Left ventricle myocardium inferior (tissue), 1 donor: ENCODE results near the gene TNIK. TPM values are rescaled to one million over a fixed set of nuclear protein-coding genes. Genes with fewer than 3 reads are reported as not detected.

Source experiments
- DNase-seq: peaks from one replicate; pipeline ENCODE4 v3.0.0-alpha.2; 2020
- H3K27ac ChIP-seq: fragments of 200-600 bp; replicated peaks from 2 replicates; pipeline ENCODE4 v1.8.0; 2021
- H3K27me3 ChIP-seq: fragments of 200-600 bp; 2 replicates; pipeline ENCODE4 v1.8.0; 2021; ENCODE audit warnings: low read depth
- H3K36me3 ChIP-seq: fragments of 200-600 bp; 2 replicates; pipeline ENCODE4 v1.8.0; 2021
- H3K4me1 ChIP-seq: fragments of 200-600 bp; 2 replicates; pipeline ENCODE4 v1.8.0; 2021
- H3K4me3 ChIP-seq: fragments of 200-600 bp; 2 replicates; pipeline ENCODE4 v1.8.0; 2021; ENCODE audit warnings: mild to moderate bottlenecking, moderate library complexity
- H3K9me3 ChIP-seq: fragments of 200-600 bp; replicated peaks from 2 replicates; pipeline ENCODE4 v1.8.0; 2021
- CTCF ChIP-seq: fragments of 200-600 bp; IDR thresholded peaks from 2 replicates; pipeline ENCODE4 v1.8.0; 2021; ENCODE audit warnings: antibody characterized with exemption, mild to moderate bottlenecking, borderline replicate concordance
- intact Hi-C: fragments of 100-400 bp; cut with micrococcal nuclease; formaldehyde crosslinking; loops from one replicate; pipeline ENCODE4 v1.11.0; 2022
- total RNA-seq: library from RNA; stranded (reverse); fragmentation: NEBNext Ultra II Directional; extraction: Animal tissue kit (Norgen Biotek cat#: 25700); gene quantifications from one replicate; pipeline ENCODE4 v1.2.1, GENCODE V29; 2021
- donor health status: DM: no; HTN: yes; CAD: no; lungs with severe emphysema.

Gene TNIK
- total RNA-seq, 1 donor from 2014 or later: 28.6 TPM

GRCh38 chr3:171059978-171060377, 400.2 kb downstream of the TNIK start:
- intact Hi-C loops: loop anchor here (10.0 kb wide), 1 partner anchor 505 kb away; no protein-coding TSS in a partner anchor
- no peaks in the 10 kb centered on the region for H3K36me3 ChIP-seq
- no peak overlapping the region for H3K4me3 ChIP-seq
- no peaks in the 10 kb centered on the region for H3K27me3 ChIP-seq
- DNase-seq: no peak
- H3K4me1 ChIP-seq: no peaks in the 10 kb centered on the region
- H3K9me3 ChIP-seq: no peaks in the 10 kb centered on the region
- TF ChIP-seq CTCF: no peak
- H3K27ac ChIP-seq: no peak overlapping the region

- no peak for DNase-seq
- H3K27me3 ChIP-seq: no peaks in the 10 kb centered on the region
- H3K36me3 ChIP-seq: no peaks in the 10 kb centered on the region
- no peak for TF ChIP-seq CTCF
- H3K4me3 ChIP-seq: no peak overlapping the region
- intact Hi-C loops: loop anchor here (10.0 kb wide), 1 partner anchor 506 kb away; no protein-coding TSS in a partner anchor
- H3K9me3 ChIP-seq: no peaks in the 10 kb centered on the region
- H3K4me1 ChIP-seq: no peaks in the 10 kb centered on the region
- H3K27ac ChIP-seq: no peak overlapping the region
Observed at GRCh38 chr3:171058873-171059603, 401.2 kb downstream of the TNIK start.

- Histone ChIP-seq H3K27me3 (no peaks in the 10 kb centered on the region), H3K4me1 (no peaks in the 10 kb centered on the region), H3K36me3 (no peaks in the 10 kb centered on the region), H3K9me3 (no peaks in the 10 kb centered on the region), H3K4me3 (no peak overlapping the region), H3K27ac (no peak overlapping the region)
- DNase-seq: no peak
- no peak for TF ChIP-seq CTCF
- intact Hi-C loops: loop anchor here (10.0 kb wide), 1 partner anchor 507 kb away; no protein-coding TSS in a partner anchor
Observed at GRCh38 chr3:171058058-171058457, 402.1 kb downstream of the TNIK start.

GRCh38 chr3:171057072-171057471, 403.1 kb downstream of the TNIK start:
- intact Hi-C loops: loop anchor here (10.0 kb wide), 1 partner anchor 508 kb away; no protein-coding TSS in a partner anchor
- H3K27ac ChIP-seq: no peak overlapping the region
- H3K4me3 ChIP-seq: no peak overlapping the region
- H3K36me3 ChIP-seq: no peaks in the 10 kb centered on the region
- DNase-seq: no peak
- TF ChIP-seq CTCF: no peak
- no peaks in the 10 kb centered on the region for H3K4me1 ChIP-seq
- no peaks in the 10 kb centered on the region for H3K9me3 ChIP-seq
- H3K27me3 ChIP-seq: no peaks in the 10 kb centered on the region

GRCh38 chr3:171056528-171056927, 403.7 kb downstream of the TNIK start:
- Histone ChIP-seq H3K9me3 (no peaks in the 10 kb centered on the region), H3K4me1 (no peaks in the 10 kb centered on the region), H3K4me3 (no peak overlapping the region), H3K27ac (no peak overlapping the region), H3K36me3 (no peaks in the 10 kb centered on the region), H3K27me3 (no peaks in the 10 kb centered on the region)
- intact Hi-C loops: loop anchor here (10.0 kb wide), 1 partner anchor 508 kb away; no protein-coding TSS in a partner anchor
- TF ChIP-seq CTCF: no peak
- DNase-seq: no peak
